A549 (cell line): ENCODE data around the gene SSH2. TPM values are rescaled to one million over a fixed set of nuclear protein-coding genes. Genes with fewer than 3 reads are reported as not detected.

ENCODE experiments used
- ATAC-seq, 2 experiments: fragments of 200-7000 bp in 1 of 2; fragments of >200 bp in 1 of 2; cut with Nextera tagmentation in 1 of 2; cut with Tn5 transposase in 1 of 2; 3 replicates each; pipeline versions ENCODE4 v1.8.0 to v1.9.1; 2018 to 2020; ENCODE audit warnings: mild to moderate bottlenecking in 1 of 2, moderate library complexity in 1 of 2
- CTCF ChIA-PET: fragments of 300-600 bp; sonication (Branson Sonifier 250); formaldehyde crosslinking; extraction: SDS; loops from one replicate; lab custom pipeline; 2021; ENCODE audit warnings: antibody characterized with exemption, inconsistent platforms; lab: Yijun Ruan, JAX
- POLR2A ChIA-PET: fragments of 350-600 bp; formaldehyde crosslinking; extraction: SDS; loops from one replicate; lab custom pipeline; 2021; ENCODE audit warnings: antibody characterized with exemption, inconsistent platforms; lab: Yijun Ruan, JAX
- DNase-seq, 2 experiments: peaks; one replicate each; pipeline versions ENCODE4 v3.0.0 to v3.0.0-alpha.2; 2011 to 2016; ENCODE audit warnings: low read depth in 1 of 2, low spot score in 1 of 2
- FAIRE-seq: peaks from 2 replicates; lab custom pipeline; 2011; peaks lifted over from hg19 to GRCh38; lab: Jason Lieb, UNC
- H3K27ac ChIP-seq, 2 experiments: fragments of >200 bp; sonication (Bioruptor Twin); formaldehyde crosslinking; 3 replicates each; pipeline ENCODE4 v1.5.1; 2016 to 2017
- H3K4me1 ChIP-seq: fragments of >200 bp; sonication (Bioruptor Twin); formaldehyde crosslinking; 3 replicates; pipeline ENCODE4 v1.6.1; 2016
- H3K4me2 ChIP-seq: fragments of >200 bp; sonication (Bioruptor Twin); formaldehyde crosslinking; 3 replicates; pipeline ENCODE4 v1.6.1; 2016
- H3K4me3 ChIP-seq: fragments of >200 bp; sonication (Bioruptor Twin); formaldehyde crosslinking; 3 replicates; pipeline ENCODE4 v1.5.1; 2016
- H3K9me3 ChIP-seq: fragments of >200 bp; sonication (Bioruptor Twin); formaldehyde crosslinking; 3 replicates; pipeline ENCODE4 v1.6.1; 2016
- ATOH8 ChIP-seq: fragments of 250-450 bp; sonication (Bioruptor Pico); IDR thresholded peaks from 2 replicates; pipeline ENCODE4 v1.5.0; 2020; ENCODE audit warnings: low read depth, mild to moderate bottlenecking, moderate library complexity
- BCL3 ChIP-seq: fragments of >200 bp; sonication (Bioruptor Twin); formaldehyde crosslinking; IDR thresholded peaks from 3 replicates; pipeline ENCODE4 v1.6.1; 2016
- CHD4 ChIP-seq: fragments of 200-600 bp; sonication (generic); IDR thresholded peaks from 2 replicates; pipeline ENCODE4 v1.6.1; 2016; ENCODE audit warnings: antibody characterized with exemption, mild to moderate bottlenecking, borderline replicate concordance
- CTCF ChIP-seq: fragments of >200 bp; sonication (Bioruptor Twin); formaldehyde crosslinking; IDR thresholded peaks from 3 replicates; pipeline ENCODE4 v1.5.1; 2016
- EHMT2 ChIP-seq: fragments of 200-600 bp; sonication (generic); IDR thresholded peaks from 2 replicates; pipeline ENCODE4 v1.6.1; 2016; ENCODE audit warnings: antibody characterized with exemption, low read depth, mild to moderate bottlenecking, moderate library complexity
- ESRRA ChIP-seq: fragments of 150-350 bp; IDR thresholded peaks from 2 replicates; pipeline ENCODE4 v1.6.1; 2014; ENCODE audit warnings: mild to moderate bottlenecking, low read length, borderline replicate concordance
- HES2 ChIP-seq: fragments of >200 bp; sonication (Bioruptor Twin); formaldehyde crosslinking; IDR thresholded peaks from 2 replicates; pipeline ENCODE4 v1.6.1; 2016
- HEYL ChIP-seq: fragments of 250-450 bp; sonication (Bioruptor Pico); IDR thresholded peaks from 2 replicates; pipeline ENCODE4 v1.8.0; 2021; ENCODE audit warnings: mild to moderate bottlenecking, moderate library complexity
- HMGXB4 ChIP-seq: fragments of 250-450 bp; sonication (Bioruptor Pico); IDR thresholded peaks from 2 replicates; pipeline ENCODE4 v1.5.0; 2021; ENCODE audit warnings: mild to moderate bottlenecking, moderate library complexity, borderline replicate concordance
- HOXB13 ChIP-seq: fragments of 250-450 bp; sonication (Bioruptor Pico); IDR thresholded peaks from 2 replicates; pipeline ENCODE4 v1.5.0; 2020; ENCODE audit warnings: low read depth, mild to moderate bottlenecking, moderate library complexity
- HOXB5 ChIP-seq: fragments of 250-450 bp; sonication (Bioruptor Pico); IDR thresholded peaks from 2 replicates; pipeline ENCODE4 v1.5.0; 2020; ENCODE audit warnings: mild to moderate bottlenecking, moderate library complexity
- JUNB ChIP-seq: fragments of >200 bp; sonication (Bioruptor Twin); formaldehyde crosslinking; IDR thresholded peaks from 2 replicates; pipeline ENCODE4 v1.6.1; 2016
- MAX ChIP-seq: IDR thresholded peaks from 2 replicates; pipeline ENCODE4 v1.6.1; 2012
- NR3C1 ChIP-seq: fragments of >200 bp; sonication (Bioruptor Twin); formaldehyde crosslinking; IDR thresholded peaks from 3 replicates; pipeline ENCODE4 v1.6.1; 2017
- PBX3 ChIP-seq: IDR thresholded peaks from 2 replicates; pipeline ENCODE4 v1.6.1; 2012
- RNF2 ChIP-seq: fragments of 200-600 bp; sonication (generic); IDR thresholded peaks from 2 replicates; pipeline ENCODE4 v1.6.1; 2016; ENCODE audit warnings: low read depth, mild to moderate bottlenecking, antibody characterized with exemption, moderate library complexity, borderline replicate concordance
- SREBF2 ChIP-seq: fragments of 450-650 bp; IDR thresholded peaks from 2 replicates; pipeline ENCODE4 v1.6.1; 2014; ENCODE audit warnings: mild to moderate bottlenecking, moderate library complexity
- ZC3H11A ChIP-seq: fragments of 450-650 bp; IDR thresholded peaks from 2 replicates; pipeline ENCODE4 v1.6.1; 2014; ENCODE audit warnings: antibody characterized with exemption, mild to moderate bottlenecking
- ZFP36 ChIP-seq: fragments of 450-650 bp; IDR thresholded peaks from 2 replicates; pipeline ENCODE4 v1.6.1; 2014; ENCODE audit warnings: borderline replicate concordance; ENCODE audit not compliant: partially characterized antibody
- WGBS: methylation state at CpG from one replicate; pipeline ENCODE4 v1.1.6; 2017; ENCODE audit errors: missing lambda C conversion rate; 5-methylcytosine and 5-hydroxymethylcytosine counted together
- polyA plus RNA-seq, 4 experiments: library from polyadenylated mRNA; depleted of rRNA in 3 of 4; stranded (reverse); fragments of >200 nt; fragmentation: RNase III in 1 of 4; extraction: RNeasy Plus Mini Kit Qiagen cat#74134 plus additional on column Dnase treatment in 1 of 4; gene quantifications; 2 replicates in 3 of 4; 3 replicates in 1 of 4; pipeline ENCODE4 v1.2.3, GENCODE V29; 2011 to 2017

The SSH2 gene
- polyA plus RNA-seq, 2 of the 4 experiments (the other 2 are of a cell fraction): 20.7 to 24.5 TPM

- H3K27ac ChIP-seq: no peak overlapping the region
- FAIRE-seq: no peak
- POLR2A ChIA-PET: no interaction called here
- TF ChIP-seq ZFP36: no peak
- no peak for TF ChIP-seq HMGXB4 (CRISPR knock-in tag)
- TF ChIP-seq SREBF2: no peak
- no peak for TF ChIP-seq EHMT2
- no peak for TF ChIP-seq HOXB13 (CRISPR knock-in tag)
- TF ChIP-seq ATOH8: no peak
- TF ChIP-seq, all 56 proteins: peak for 0
- ATAC-seq (no peak), DNase-seq (no peak)
- Histone ChIP-seq H3K9me3 (no peaks in the 10 kb centered on the region), H3K4me1 (peaks cover 6% of the 10 kb centered on the region; the same call in 1 of the 3 replicates), H3K4me3 (no peak overlapping the region), H3K4me2 (no peak overlapping the region)
- CTCF ChIA-PET: interaction anchor here (0.9 to 1.9 kb wide), 6 partner anchors 14 to 90 kb away, joined by 3 to 9 read pairs (median 4); no protein-coding TSS in a partner anchor
Measured at GRCh38 chr17:29717817-29718216, 212.2 kb downstream of the SSH2 start.

GRCh38 chr17:29716566-29716965 lies 213.5 kb downstream of the SSH2 start:
- Histone ChIP-seq H3K4me2 (no peak overlapping the region), H3K27ac (no peak overlapping the region), H3K9me3 (no peaks in the 10 kb centered on the region), H3K4me3 (no peak overlapping the region), H3K4me1 (peaks cover 6% of the 10 kb centered on the region; the same call in 1 of the 3 replicates)
- no peak for DNase-seq
- CTCF ChIA-PET: interaction anchor here (0.6 to 1.9 kb wide), 3 partner anchors 63 to 1216 kb away, joined by 3 to 5 read pairs (median 4); no protein-coding TSS in a partner anchor
- WGBS: 94% methylated on average over 4 of the region's 4 CpGs
- POLR2A ChIA-PET: no interaction called here
- no peak for TF ChIP-seq RNF2
- no peak for TF ChIP-seq ESRRA
- TF ChIP-seq HES2: no peak
- FAIRE-seq: no peak
- no peak for ATAC-seq

GRCh38 chr17:29715680-29716079 lies 214.3 kb downstream of the SSH2 start:
- no peak overlapping the region for H3K27ac ChIP-seq
- FAIRE-seq: no peak
- CTCF ChIA-PET: interaction anchor here (0.6 to 2.5 kb wide), 5 partner anchors 9 to 97 kb away, joined by 3 to 5 read pairs (median 4); no protein-coding TSS in a partner anchor

More at GRCh38 chr17:29715680-29716079, 214.3 kb downstream of the SSH2 start:
- no peak for TF ChIP-seq ZC3H11A
- TF ChIP-seq HEYL (CRISPR knock-in tag): no peak
- TF ChIP-seq ESRRA: no peak
- no peak for TF ChIP-seq JUNB
- TF ChIP-seq HOXB13 (CRISPR knock-in tag): no peak
- no peak for TF ChIP-seq HOXB5 (CRISPR knock-in tag)
- no peak for TF ChIP-seq MAX
- no peak for TF ChIP-seq NR3C1
- TF ChIP-seq PBX3: no peak
- no peak for TF ChIP-seq CTCF
- no peak for TF ChIP-seq CHD4
- no peak for TF ChIP-seq ZFP36
- TF ChIP-seq BCL3: no peak
- no peak for TF ChIP-seq SREBF2
- POLR2A ChIA-PET: no interaction called here
- Histone ChIP-seq H3K9me3 (no peaks in the 10 kb centered on the region), H3K4me2 (no peak overlapping the region), H3K4me1 (peaks cover 13% of the 10 kb centered on the region), H3K4me3 (no peak overlapping the region)
- ATAC-seq: no peak
- no peak for DNase-seq
- 93% methylated on average over 2 of the region's 2 CpGs for WGBS
